Panc1 (cell line): ENCODE results near the gene IMP4.

Experiments used
- CTCF ChIP-seq: fragments of 450-650 bp; IDR thresholded peaks from 2 replicates; pipeline ENCODE4 v1.5.1; 2017; ENCODE audit warnings: mild to moderate bottlenecking
- POLR2AphosphoS5 ChIP-seq: IDR thresholded peaks from 2 replicates; pipeline ENCODE4 v1.6.1; 2012; ENCODE audit warnings: mild to moderate bottlenecking, low read depth, low read length, moderate library complexity

DNA sequence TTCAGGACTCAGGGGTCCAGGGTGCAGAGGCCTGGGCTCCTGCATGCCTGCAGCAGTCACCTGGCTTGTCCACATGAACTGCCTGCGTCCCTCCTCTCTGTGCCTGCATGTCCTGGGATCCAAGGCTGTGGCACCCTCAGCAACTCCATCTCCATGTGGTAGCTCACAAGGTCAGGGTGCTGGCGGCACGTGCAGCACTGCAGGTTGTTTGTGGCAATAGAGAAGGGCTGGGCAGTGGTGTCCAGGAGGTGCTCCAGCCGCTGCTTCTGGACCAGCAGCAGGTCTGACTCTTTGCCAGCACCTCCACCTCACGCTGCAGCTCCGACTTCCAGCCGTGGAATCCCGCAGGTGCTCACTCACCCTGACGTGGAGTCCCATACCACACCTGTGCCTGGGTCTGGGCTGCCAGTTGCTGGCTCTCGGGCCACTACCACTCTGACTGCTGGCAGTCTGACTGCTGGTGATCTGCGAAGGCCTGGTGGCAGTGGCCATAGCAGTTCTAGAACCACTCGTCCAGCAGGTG is 28.8 kb upstream of the IMP4 start:
- TF ChIP-seq POLR2AphosphoS5, result no peak
- no peak for TF ChIP-seq CTCF
